ENCODE results near the gene LRTM1.

DNA sequence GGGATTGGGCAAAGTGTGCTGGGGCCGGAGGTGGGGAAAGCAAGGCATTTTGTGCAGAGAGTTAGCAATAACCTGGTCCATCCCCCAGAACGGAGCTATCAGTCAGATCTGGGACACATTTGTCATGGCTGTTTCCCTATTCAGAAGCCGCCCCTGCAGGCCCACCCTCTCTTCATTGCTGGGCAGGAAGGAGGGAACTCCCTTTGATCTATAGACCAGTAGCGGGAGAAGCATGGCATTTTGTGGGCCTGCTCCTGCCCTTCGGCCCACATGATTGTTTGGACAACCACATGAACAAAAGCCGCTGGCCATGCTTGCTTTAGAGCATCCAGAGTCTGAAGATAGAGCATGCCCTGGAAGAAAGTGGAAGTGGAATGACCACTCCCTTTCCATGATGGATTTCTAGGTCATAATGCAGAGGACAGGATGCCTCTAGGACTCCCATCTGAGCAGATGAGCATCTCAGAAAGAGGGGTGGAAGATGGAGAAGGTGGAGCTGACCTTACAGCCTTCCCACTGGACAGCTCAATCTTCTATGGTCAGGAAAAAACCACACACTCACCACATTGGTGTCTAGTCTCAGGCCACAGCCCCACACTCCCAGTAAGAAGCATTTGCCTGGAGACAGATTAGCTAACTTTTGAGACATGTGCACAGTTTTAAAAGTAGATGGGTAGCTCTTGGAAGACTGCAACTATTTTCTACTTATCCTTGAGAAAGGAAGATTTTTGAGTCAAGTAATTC, 11.9 kb upstream of the LRTM1 start:
- TF ChIP-seq, protein P1, sequence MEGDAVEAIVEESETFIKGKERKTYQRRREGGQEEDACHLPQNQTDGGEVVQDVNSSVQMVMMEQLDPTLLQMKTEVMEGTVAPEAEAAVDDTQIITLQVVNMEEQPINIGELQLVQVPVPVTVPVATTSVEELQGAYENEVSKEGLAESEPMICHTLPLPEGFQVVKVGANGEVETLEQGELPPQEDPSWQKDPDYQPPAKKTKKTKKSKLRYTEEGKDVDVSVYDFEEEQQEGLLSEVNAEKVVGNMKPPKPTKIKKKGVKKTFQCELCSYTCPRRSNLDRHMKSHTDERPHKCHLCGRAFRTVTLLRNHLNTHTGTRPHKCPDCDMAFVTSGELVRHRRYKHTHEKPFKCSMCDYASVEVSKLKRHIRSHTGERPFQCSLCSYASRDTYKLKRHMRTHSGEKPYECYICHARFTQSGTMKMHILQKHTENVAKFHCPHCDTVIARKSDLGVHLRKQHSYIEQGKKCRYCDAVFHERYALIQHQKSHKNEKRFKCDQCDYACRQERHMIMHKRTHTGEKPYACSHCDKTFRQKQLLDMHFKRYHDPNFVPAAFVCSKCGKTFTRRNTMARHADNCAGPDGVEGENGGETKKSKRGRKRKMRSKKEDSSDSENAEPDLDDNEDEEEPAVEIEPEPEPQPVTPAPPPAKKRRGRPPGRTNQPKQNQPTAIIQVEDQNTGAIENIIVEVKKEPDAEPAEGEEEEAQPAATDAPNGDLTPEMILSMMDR (IDR thresholded peaks at IDR 0.05 in 8 of 11, conservative IDR thresholded peaks at IDR 0.05 in 3 of 11) = no peak
- TF ChIP-seq POLR2AphosphoS5 (IDR thresholded peaks at IDR 0.05) = no peak

Data from spleen (tissue), 7 donors.